ENCODE data around the gene LRP4.

DNA sequence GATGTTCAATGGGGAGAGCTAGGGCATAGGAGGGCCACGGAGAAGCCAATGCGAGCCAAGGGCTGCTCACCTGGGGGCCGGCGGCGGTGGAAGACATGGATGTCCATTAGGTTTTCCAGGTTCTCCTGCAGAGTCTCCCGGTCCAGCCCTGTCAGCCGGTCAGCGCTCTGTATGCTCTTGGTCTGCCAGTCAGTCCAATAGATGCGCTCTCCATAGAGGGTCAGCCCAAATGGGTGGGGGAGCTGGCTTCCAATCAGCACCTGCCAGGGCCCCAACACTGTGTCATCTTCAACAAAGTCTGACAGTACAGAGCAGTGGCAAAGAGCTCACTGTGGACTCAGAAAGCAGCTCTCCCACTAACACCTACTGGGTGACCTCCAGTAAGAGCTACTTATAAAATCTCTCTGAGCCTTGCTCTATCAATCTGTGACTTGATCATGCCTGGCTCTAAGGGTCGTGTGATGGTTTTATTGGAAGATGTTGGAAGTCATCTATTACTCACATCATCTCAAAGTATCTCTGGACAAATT lies 39.2 kb downstream of the LRP4 start:
- TF ChIP-seq, protein P1, sequence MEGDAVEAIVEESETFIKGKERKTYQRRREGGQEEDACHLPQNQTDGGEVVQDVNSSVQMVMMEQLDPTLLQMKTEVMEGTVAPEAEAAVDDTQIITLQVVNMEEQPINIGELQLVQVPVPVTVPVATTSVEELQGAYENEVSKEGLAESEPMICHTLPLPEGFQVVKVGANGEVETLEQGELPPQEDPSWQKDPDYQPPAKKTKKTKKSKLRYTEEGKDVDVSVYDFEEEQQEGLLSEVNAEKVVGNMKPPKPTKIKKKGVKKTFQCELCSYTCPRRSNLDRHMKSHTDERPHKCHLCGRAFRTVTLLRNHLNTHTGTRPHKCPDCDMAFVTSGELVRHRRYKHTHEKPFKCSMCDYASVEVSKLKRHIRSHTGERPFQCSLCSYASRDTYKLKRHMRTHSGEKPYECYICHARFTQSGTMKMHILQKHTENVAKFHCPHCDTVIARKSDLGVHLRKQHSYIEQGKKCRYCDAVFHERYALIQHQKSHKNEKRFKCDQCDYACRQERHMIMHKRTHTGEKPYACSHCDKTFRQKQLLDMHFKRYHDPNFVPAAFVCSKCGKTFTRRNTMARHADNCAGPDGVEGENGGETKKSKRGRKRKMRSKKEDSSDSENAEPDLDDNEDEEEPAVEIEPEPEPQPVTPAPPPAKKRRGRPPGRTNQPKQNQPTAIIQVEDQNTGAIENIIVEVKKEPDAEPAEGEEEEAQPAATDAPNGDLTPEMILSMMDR (IDR thresholded peaks at IDR 0.05 in 8 of 11, conservative IDR thresholded peaks at IDR 0.05 in 3 of 11) = no peak
- TF ChIP-seq POLR2A (IDR thresholded peaks at IDR 0.05) (no peak), POLR2AphosphoS5 (IDR thresholded peaks at IDR 0.05) (no peak)

Measured in spleen (tissue), 7 donors.